ENCODE data around the gene DEFB131A.
"Not testable (repeated sequence)": the region's sequence is repeated elsewhere in the genome, so short reads cannot be mapped to it uniquely, and the experiment has no call there.

Gene DEFB131A

GRCh38 chr4:9433320-9433719, 10.9 kb upstream of the DEFB131A start:
- H3K27ac ChIP-seq (ENCODE audit: low read depth, low read length); H3K4me3 ChIP-seq (ENCODE audit: insufficient read depth, low read length, poor library complexity, severe bottlenecking); H2AFZ ChIP-seq (ENCODE audit: low read depth, low read length, severe bottlenecking); H3K79me2 ChIP-seq (ENCODE audit: insufficient read depth, low read length); H3F3A ChIP-seq (ENCODE audit: insufficient read depth); H3K9me2 ChIP-seq (replicated peaks; ENCODE audit: insufficient read depth, low read length); H3K27me3 ChIP-seq (ENCODE audit: low read length); H3K9ac ChIP-seq (ENCODE audit: low read length); H3K36me3 ChIP-seq (ENCODE audit: low read length); H4K20me1 ChIP-seq (ENCODE audit: low read depth, low read length); H3K4me2 ChIP-seq (ENCODE audit: low read depth, low read length, poor library complexity, severe bottlenecking); H3K9me3 ChIP-seq (ENCODE audit: insufficient read depth, low read length): not testable (repeated sequence)

DNA sequence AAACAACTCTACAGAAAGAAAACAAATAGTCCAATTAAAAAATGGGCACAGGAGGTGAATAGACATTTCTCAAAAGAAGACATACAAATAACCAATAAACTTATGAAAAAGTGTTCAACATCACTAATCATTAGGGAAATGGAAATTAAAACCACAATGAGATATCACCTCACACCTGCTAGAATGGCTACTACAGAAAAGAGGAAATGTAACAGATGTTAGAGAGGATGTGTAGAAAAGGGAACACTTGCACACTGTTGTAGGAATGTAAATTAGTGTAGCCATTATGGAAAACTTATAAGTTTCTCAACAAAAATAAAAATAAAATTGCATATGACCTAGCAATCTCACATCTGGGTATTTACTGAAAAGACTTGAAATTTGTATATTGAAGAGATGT, 7.5 kb upstream of the DEFB131A start:
- H3K9me3 ChIP-seq (ENCODE audit: insufficient read depth, low read length); H3K36me3 ChIP-seq (ENCODE audit: low read length); H3F3A ChIP-seq (ENCODE audit: insufficient read depth); H3K9ac ChIP-seq (ENCODE audit: low read length); H3K4me2 ChIP-seq (ENCODE audit: low read depth, low read length, poor library complexity, severe bottlenecking); H2AFZ ChIP-seq (ENCODE audit: low read depth, low read length, severe bottlenecking); H3K9me2 ChIP-seq (replicated peaks; ENCODE audit: insufficient read depth, low read length); H3K27ac ChIP-seq (ENCODE audit: low read depth, low read length); H3K27me3 ChIP-seq (ENCODE audit: low read length); H4K20me1 ChIP-seq (ENCODE audit: low read depth, low read length); H3K4me3 ChIP-seq (ENCODE audit: insufficient read depth, low read length, poor library complexity, severe bottlenecking); H3K79me2 ChIP-seq (ENCODE audit: insufficient read depth, low read length): not testable (repeated sequence)

DNA sequence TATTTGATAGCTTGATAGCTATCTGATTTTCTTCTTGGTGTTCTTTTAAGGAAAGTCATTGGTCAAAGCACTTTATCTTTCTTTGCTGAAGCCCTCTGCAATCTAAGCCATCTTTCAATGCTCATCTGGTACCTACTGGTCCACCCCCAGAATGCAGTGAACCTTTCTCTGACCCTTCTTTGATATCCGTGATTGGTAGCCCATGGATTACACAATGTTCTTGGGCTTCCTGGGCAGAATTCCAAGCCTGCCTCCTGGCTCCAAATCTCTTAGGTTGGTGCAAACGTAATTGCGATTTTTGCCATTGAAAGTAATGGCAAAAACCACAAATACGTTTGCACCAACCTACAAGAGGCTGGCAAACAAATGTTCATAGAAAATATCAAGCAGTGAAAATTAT, 1.9 kb upstream of the DEFB131A start:
- H3F3A ChIP-seq (ENCODE audit: insufficient read depth), result not testable (repeated sequence)

DNA sequence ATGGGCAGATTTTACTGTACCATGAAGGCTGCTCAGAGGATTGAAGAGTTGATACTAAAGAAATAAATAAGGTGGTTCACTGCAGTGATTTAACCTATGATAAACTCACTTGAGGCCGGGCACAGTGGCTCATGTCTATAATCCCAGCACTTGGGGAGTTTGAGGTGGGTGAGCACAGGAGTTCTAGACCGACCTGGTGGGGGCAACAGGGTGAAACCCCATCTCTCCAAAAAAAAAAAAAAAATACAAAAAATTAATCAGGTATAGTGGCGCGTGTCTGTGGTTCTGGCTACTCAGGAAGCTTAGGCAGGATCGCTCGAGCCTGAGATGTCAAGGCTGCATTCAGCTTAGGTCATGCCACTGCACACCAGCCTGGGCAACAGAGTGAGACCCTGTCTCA, 467 bp downstream of the DEFB131A start:
- H3F3A ChIP-seq (ENCODE audit: insufficient read depth); H3K4me2 ChIP-seq (ENCODE audit: low read depth, low read length, poor library complexity, severe bottlenecking); H3K9me2 ChIP-seq (replicated peaks; ENCODE audit: insufficient read depth, low read length); H3K4me3 ChIP-seq (ENCODE audit: insufficient read depth, low read length, poor library complexity, severe bottlenecking); H2AFZ ChIP-seq (ENCODE audit: low read depth, low read length, severe bottlenecking); H3K27ac ChIP-seq (ENCODE audit: low read depth, low read length); H3K9ac ChIP-seq (ENCODE audit: low read length); H3K79me2 ChIP-seq (ENCODE audit: insufficient read depth, low read length); H3K36me3 ChIP-seq (ENCODE audit: low read length); H3K27me3 ChIP-seq (ENCODE audit: low read length); H4K20me1 ChIP-seq (ENCODE audit: low read depth, low read length); H3K9me3 ChIP-seq (ENCODE audit: insufficient read depth, low read length): not testable (repeated sequence)

More for the DNA sequence above, 1.9 kb upstream of the DEFB131A start:
- not testable (repeated sequence) for H3K79me2 ChIP-seq (ENCODE audit: insufficient read depth, low read length); H2AFZ ChIP-seq (ENCODE audit: low read depth, low read length, severe bottlenecking); H3K4me3 ChIP-seq (ENCODE audit: insufficient read depth, low read length, poor library complexity, severe bottlenecking); H3K9ac ChIP-seq (ENCODE audit: low read length); H4K20me1 ChIP-seq (ENCODE audit: low read depth, low read length); H3K9me2 ChIP-seq (replicated peaks; ENCODE audit: insufficient read depth, low read length); H3K27me3 ChIP-seq (ENCODE audit: low read length); H3K27ac ChIP-seq (ENCODE audit: low read depth, low read length); H3K4me2 ChIP-seq (ENCODE audit: low read depth, low read length, poor library complexity, severe bottlenecking); H3K9me3 ChIP-seq (ENCODE audit: insufficient read depth, low read length); H3K36me3 ChIP-seq (ENCODE audit: low read length)

DNA sequence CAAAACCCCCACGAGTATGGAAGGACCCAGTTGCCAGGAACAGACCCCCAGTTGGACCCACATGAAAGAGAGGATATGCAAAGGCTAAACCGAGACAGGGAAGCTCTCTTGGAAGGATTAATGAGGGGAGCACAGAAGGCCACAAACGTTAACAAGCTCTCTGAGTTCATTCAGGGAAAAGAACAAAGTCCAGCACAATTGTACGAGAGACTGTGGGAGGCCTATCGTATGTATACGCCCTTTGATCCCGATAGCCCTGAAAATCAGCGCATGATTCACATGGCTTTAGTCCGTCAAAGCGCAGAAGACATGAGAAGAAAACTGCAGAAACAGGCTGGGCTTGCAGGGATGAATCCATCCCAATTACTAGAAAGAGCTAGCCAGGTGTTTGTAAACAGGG, 8.0 kb downstream of the DEFB131A start:
- H3F3A ChIP-seq (ENCODE audit: insufficient read depth); H3K79me2 ChIP-seq (ENCODE audit: insufficient read depth, low read length); H3K4me3 ChIP-seq (ENCODE audit: insufficient read depth, low read length, poor library complexity, severe bottlenecking); H3K9ac ChIP-seq (ENCODE audit: low read length); H3K9me3 ChIP-seq (ENCODE audit: insufficient read depth, low read length); H3K9me2 ChIP-seq (replicated peaks; ENCODE audit: insufficient read depth, low read length); H3K36me3 ChIP-seq (ENCODE audit: low read length); H3K4me2 ChIP-seq (ENCODE audit: low read depth, low read length, poor library complexity, severe bottlenecking); H4K20me1 ChIP-seq (ENCODE audit: low read depth, low read length); H3K27me3 ChIP-seq (ENCODE audit: low read length); H3K27ac ChIP-seq (ENCODE audit: low read depth, low read length); H2AFZ ChIP-seq (ENCODE audit: low read depth, low read length, severe bottlenecking): not testable (repeated sequence)

DNA sequence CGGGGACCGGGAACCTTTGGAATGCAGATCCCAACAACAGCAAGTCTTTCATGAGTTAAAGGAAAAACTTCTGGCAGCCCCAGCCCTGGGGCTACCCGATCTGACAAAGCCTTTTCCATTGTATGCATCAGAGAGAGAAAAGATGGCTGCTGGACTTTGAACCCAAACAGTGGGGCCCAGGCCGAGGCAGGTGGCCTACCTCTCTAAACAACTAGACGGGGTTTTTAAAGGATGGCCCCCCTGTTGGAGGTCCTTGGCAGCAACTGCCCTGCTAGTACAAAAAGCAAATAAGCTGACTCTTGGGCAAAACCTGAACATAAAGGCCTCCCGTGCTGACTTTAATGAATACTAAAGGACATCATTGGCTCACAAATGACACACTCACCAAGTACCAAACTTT, 10.1 kb downstream of the DEFB131A start:
- H3K27ac ChIP-seq (ENCODE audit: low read depth, low read length); H3K27me3 ChIP-seq (ENCODE audit: low read length); H3K36me3 ChIP-seq (ENCODE audit: low read length); H3F3A ChIP-seq (ENCODE audit: insufficient read depth); H2AFZ ChIP-seq (ENCODE audit: low read depth, low read length, severe bottlenecking); H4K20me1 ChIP-seq (ENCODE audit: low read depth, low read length); H3K4me2 ChIP-seq (ENCODE audit: low read depth, low read length, poor library complexity, severe bottlenecking); H3K79me2 ChIP-seq (ENCODE audit: insufficient read depth, low read length); H3K9me2 ChIP-seq (replicated peaks; ENCODE audit: insufficient read depth, low read length); H3K9ac ChIP-seq (ENCODE audit: low read length); H3K4me3 ChIP-seq (ENCODE audit: insufficient read depth, low read length, poor library complexity, severe bottlenecking); H3K9me3 ChIP-seq (ENCODE audit: insufficient read depth, low read length): not testable (repeated sequence)

DNA sequence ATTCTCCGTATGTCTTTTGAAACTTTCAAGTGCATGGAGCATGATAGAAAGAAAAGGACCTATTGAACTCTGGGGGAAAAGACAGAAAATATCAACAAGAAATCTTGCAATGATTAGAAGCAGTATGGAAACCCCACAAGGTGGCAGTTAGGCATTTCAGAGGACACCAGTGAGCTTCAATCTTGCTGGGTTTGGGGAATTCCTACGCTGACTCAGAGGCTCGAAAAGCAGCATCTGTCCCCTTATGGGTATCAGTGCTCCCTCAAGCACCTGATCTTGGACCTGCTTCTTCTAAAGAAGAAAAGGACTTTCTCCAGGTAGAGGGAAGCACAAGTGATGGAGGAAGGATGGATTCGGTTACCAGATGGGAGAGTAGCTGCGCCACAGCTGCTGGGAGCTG, 10.8 kb downstream of the DEFB131A start:
- not testable (repeated sequence) for H4K20me1 ChIP-seq (ENCODE audit: low read depth, low read length); H3K79me2 ChIP-seq (ENCODE audit: insufficient read depth, low read length); H3K9me2 ChIP-seq (replicated peaks; ENCODE audit: insufficient read depth, low read length); H3K4me3 ChIP-seq (ENCODE audit: insufficient read depth, low read length, poor library complexity, severe bottlenecking); H3K27me3 ChIP-seq (ENCODE audit: low read length); H3F3A ChIP-seq (ENCODE audit: insufficient read depth); H3K27ac ChIP-seq (ENCODE audit: low read depth, low read length); H3K9ac ChIP-seq (ENCODE audit: low read length); H3K4me2 ChIP-seq (ENCODE audit: low read depth, low read length, poor library complexity, severe bottlenecking); H2AFZ ChIP-seq (ENCODE audit: low read depth, low read length, severe bottlenecking); H3K9me3 ChIP-seq (ENCODE audit: insufficient read depth, low read length); H3K36me3 ChIP-seq (ENCODE audit: low read length)

- not testable (repeated sequence) for H3K4me2 ChIP-seq (ENCODE audit: low read depth, low read length, poor library complexity, severe bottlenecking); H3F3A ChIP-seq (ENCODE audit: insufficient read depth); H3K4me3 ChIP-seq (ENCODE audit: insufficient read depth, low read length, poor library complexity, severe bottlenecking); H3K9ac ChIP-seq (ENCODE audit: low read length); H3K9me3 ChIP-seq (ENCODE audit: insufficient read depth, low read length); H4K20me1 ChIP-seq (ENCODE audit: low read depth, low read length); H2AFZ ChIP-seq (ENCODE audit: low read depth, low read length, severe bottlenecking); H3K27me3 ChIP-seq (ENCODE audit: low read length); H3K36me3 ChIP-seq (ENCODE audit: low read length); H3K79me2 ChIP-seq (ENCODE audit: insufficient read depth, low read length); H3K27ac ChIP-seq (ENCODE audit: low read depth, low read length); H3K9me2 ChIP-seq (replicated peaks; ENCODE audit: insufficient read depth, low read length)
Measured at GRCh38 chr4:9479466-9479865, 35.3 kb downstream of the DEFB131A start.
